ENCODE results near the gene CDK4.
"Not testable (repeated sequence)": the region's sequence is repeated elsewhere in the genome, so short reads cannot be mapped to it uniquely, and the experiment has no call there.

CDK4 gene

GRCh38 chr12:57726884-57727757 is 25.0 kb downstream of the CDK4 start:
- in situ Hi-C loops (cut with HindIII; ENCODE audit: low sequenced_read_pairs) = no loop called here

GRCh38 chr12:57726151-57726883 is 25.8 kb downstream of the CDK4 start:
- in situ Hi-C loops (cut with HindIII; ENCODE audit: low sequenced_read_pairs) = no loop called here

DNA sequence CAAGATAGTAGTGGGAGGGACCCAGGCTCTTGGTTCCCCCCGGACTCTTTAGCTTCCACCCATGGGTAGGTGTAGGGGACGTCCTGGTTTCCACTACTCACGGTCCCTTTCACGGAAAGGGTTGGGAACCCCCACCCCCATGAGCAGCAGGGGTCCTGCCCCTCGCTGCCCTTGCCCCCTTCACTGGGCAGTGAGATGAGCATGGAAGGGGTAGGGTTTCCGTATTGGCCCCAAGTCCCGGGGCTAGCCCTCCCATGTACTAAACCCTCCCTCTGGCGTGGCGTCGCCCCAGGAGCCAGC is 26.3 kb downstream of the CDK4 start:
- in situ Hi-C loops (cut with HindIII; ENCODE audit: low sequenced_read_pairs) = no loop called here

GRCh38 chr12:57724936-57725740 is 27.0 kb downstream of the CDK4 start:
- in situ Hi-C loops (cut with HindIII; ENCODE audit: low sequenced_read_pairs) = no loop called here

DNA sequence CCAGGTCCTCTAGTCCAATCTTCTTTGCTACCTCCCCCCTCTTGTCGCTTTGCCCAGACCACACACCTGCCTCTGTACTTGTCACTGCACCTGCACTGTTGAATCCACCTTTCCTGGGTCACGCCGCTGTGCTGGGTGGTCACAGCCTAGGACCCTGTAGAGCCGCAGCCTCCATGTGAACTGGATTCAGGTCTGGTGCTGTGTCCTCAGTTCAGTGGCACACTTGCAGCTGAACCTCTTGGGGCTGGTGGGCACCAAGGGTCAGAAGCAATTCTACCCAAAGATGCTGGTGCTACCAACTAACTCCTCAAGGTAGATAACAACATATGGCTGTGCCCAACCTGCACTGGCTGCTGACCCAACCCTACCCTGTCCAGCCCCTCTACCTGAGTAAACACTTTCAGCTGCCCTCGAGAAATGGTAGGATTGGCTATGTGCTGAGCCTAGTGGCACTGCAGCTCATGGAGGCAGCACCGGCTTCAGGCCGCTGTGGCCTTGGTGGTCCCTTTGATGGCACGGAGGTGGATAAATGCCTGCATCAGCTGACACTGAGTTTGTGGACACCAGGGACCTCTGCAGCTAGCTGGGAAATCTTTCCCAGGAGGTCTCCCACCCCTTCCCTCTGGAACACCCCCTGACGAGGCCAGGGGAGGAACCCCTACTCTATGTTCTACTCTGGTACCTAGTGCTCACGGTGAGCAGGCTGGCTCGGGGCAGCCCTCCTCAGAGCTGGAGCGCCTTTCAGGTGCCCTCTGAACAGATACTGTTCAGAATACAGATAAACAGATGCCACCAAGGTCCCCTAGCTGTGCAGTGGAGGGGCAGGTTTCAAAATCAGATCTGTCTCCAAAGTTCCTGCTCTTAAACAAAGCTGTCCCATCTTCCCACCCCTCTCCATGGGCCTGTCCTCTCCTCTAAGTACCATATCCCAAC is 27.8 kb downstream of the CDK4 start:
- in situ Hi-C loops (cut with HindIII; ENCODE audit: low sequenced_read_pairs) = no loop called here

DNA sequence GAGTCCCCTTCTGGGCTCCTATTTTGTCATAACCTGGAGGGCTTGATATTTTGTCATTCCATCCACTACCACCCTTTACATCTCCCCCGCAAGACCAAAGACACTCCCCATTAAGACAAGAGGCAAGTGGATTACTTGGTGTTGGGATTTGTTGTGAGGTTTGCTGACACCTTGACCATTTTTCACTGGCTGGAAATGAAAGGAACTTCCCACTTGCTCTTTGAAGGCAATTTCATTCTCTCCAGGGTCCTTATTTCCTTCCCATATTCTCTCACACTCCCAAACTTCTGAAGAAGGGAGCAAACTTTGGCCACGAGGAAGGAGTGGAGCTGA is 28.5 kb downstream of the CDK4 start:
- in situ Hi-C loops (cut with HindIII; ENCODE audit: low sequenced_read_pairs) = no loop called here

GRCh38 chr12:57722716-57723629 is 29.1 kb downstream of the CDK4 start:
- in situ Hi-C loops (cut with HindIII; ENCODE audit: low sequenced_read_pairs) = no loop called here

DNA sequence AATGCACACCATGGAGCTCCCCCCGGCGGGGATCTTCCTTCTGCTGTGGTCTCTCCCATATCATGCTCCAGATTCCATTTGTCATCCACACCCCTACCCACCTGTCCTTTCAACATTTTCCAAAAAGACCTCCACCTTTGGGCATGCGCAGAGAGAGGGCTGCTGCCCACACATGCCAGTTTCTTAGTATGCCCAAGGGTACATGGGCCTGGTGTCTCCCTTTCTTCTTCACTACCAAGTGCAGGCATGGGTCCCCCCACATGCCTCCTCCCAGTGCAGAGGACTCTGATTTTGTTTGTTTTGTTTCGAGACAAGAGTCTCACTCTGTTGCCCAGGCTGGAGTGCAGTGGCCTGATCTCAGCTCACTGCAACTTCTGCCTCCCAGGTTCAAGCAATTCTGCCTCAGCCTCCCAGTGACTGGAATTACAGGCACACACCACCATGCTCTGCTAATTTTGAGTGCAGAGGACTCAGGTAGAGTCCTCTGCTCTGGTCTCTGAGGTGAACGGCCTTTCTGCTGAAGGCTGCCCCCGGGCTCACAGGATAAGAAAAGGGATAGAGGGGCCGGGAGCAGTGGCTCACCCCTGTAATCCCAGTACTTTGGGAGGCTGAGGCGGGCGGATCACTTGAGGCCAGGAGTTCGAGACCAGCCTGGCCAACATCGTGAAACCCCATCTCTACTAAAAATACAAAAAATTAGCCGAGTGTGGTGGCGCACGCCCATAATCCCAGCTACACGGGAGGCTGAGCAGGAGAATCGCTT is 30.1 kb downstream of the CDK4 start:
- in situ Hi-C loops (cut with HindIII; ENCODE audit: low sequenced_read_pairs) = not testable (repeated sequence)

GRCh38 chr12:57720606-57721595 is 31.2 kb downstream of the CDK4 start:
- in situ Hi-C loops (cut with HindIII; ENCODE audit: low sequenced_read_pairs) = no loop called here

- in situ Hi-C loops (cut with HindIII; ENCODE audit: low sequenced_read_pairs) = no loop called here
Observed at GRCh38 chr12:57719777-57720605, 32.1 kb downstream of the CDK4 start.

DNA sequence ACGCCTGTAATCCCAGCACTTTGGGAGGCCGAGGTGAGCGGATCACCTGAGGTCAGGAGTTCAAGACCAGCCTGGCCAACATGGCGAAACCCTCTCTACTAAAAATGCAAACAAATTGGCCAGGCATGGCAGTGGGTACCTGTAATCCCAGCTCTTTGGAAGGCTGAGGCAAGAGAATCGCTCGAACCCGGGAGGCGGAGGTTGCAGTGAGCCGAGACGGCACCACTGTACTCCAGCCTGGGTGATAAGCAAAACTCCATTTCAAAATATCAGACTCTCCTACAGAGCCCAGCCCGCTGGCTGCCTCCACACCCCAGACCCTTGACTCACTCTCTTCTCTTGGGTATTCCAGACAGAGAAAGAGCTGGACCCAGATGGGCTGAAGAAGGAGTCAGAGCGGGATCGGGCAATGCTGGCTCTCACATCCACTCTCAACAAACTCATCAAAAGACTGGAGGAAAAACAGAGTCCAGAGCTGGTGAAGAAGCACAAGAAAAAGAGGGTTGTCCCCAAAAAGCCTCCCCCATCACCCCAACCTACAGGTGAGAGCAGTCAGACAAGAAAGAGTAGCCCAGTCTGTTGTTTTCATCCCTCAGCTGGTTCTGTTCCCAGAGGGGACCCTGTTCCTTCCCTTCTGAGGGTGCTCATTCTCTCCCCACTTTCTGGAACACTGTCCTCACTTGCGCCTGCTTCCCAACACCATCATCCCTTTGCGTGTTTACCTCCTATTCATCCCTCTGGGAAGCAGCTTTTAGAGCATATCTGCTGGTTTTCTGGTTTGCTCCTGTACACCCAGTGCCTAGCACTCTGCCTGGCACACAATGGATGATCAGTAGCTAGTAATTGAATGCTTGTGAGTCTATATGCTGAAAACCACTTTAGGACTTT is 33.2 kb downstream of the CDK4 start:
- in situ Hi-C loops (cut with HindIII; ENCODE audit: low sequenced_read_pairs) = no loop called here

DNA sequence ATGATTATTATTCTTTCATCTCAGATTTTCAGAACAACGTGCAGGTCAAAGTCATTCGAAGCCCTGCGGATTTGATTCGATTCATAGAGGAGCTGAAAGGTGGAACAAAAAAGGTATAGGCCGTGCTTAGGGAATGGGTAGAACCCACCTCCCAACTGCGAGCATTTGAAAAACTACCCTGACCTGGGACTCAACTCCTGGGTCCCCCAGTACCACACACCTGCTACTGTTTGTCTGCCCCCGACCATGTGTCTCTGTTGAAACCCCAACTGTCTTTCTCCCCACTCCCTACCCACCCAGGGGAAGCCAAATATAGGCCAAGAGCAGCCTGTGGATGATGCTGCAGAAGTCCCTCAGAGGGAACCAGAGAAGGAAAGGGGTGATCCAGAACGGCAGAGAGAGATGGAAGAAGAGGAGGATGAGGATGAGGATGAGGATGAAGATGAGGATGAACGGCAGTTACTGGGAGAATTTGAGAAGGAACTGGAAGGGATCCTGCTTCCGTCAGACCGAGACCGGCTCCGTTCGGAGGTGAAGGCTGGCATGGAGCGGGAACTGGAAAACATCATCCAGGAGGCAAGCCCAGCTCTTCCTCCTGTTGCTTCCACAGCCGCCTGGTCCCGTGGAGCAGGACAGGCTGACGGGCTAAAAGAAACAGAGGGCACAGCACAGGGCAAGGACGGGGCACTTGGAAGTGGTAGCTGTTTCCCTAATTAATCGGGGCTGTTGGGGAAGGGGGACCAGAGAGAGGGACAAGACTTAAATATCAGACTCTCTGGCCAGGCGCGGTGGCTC is 34.1 kb downstream of the CDK4 start:
- in situ Hi-C loops (cut with HindIII; ENCODE audit: low sequenced_read_pairs) = no loop called here

DNA sequence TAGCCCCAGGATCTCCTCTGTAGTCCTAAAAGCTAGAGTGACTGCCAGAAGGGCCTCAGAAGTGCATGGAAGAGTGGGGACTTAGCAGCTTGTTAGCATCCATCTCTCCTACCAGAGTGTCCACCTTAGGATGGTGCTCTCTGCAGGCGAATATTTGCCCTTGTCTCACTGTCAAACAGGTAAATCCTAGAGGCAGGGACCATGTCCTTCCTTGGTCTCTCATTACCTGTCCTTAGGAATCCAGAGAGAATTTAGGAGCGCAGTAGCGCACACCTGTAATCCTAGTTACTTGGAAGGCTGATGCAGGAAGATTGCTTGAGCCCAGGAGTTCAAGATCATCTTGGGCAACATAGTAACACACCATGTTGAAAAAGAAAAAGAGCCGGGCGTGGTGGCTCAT is 35.0 kb downstream of the CDK4 start:
- in situ Hi-C loops (cut with HindIII; ENCODE audit: low sequenced_read_pairs) = no loop called here

DNA sequence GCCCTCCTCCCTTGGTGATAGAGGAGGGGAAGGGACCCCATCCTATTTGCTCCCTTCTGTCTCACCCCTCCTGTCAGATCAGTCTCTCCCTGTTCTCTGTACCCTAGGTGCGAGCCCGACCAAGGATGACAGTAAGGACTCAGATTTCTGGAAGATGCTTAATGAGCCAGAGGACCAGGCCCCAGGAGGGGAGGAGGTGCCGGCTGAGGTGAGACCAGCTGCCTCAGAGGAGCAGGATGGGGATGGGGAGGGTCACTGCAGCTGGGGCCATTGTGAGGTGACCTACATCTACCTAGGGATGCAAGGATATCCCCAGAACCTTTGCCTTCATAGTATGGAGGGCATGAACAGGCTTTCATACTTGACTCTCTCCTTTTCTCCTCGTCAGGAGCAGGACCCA is 35.8 kb downstream of the CDK4 start:
- in situ Hi-C loops (cut with HindIII; ENCODE audit: low sequenced_read_pairs) = no loop called here

GRCh38 chr12:57715786-57716185 is 36.3 kb downstream of the CDK4 start:
- in situ Hi-C loops (cut with HindIII; ENCODE audit: low sequenced_read_pairs) = no loop called here

Data from endothelial cell of hepatic sinusoid (primary cell).